ENCODE data around the gene EIF2S1.
A peak's percentile ranks its signal among the peaks of the same experiment; 100 is the strongest.

Gene EIF2S1

GRCh38 chr14:67359775-67360469 lies at the start of gene EIF2S1, which contains the start of gene ATP6V1D:
Gene EIF2S1 (plus strand): TSS chr14:67360328. CDS start chr14:67364768, 4,440 bp downstream.
Gene ATP6V1D (minus strand): TSS chr14:67359804. CDS start chr14:67359698, 106 bp downstream.
- H3K27ac ChIP-seq = peak within 1 kb of the TSS; percentile 79
- peaks cover 50% of the 10 kb centered on the region for H3K4me1 ChIP-seq (ENCODE audit: low read depth, poor library complexity, severe bottlenecking)
- peak within 1 kb of the TSS; percentile 83 for H3K9ac ChIP-seq
- H3K36me3 ChIP-seq (ENCODE audit: insufficient read depth) = no peaks in the 10 kb centered on the region
- H3K4me2 ChIP-seq = peak within 1 kb of the TSS; percentile 78
- no peaks in the 10 kb centered on the region for H4K20me1 ChIP-seq (ENCODE audit: insufficient read depth)
- TF ChIP-seq CTCF (conservative IDR thresholded peaks at IDR 0.05; ENCODE audit: low read depth, low read length) = peak; percentile 98
- no peak within 1 kb of the TSS for H3K4me3 ChIP-seq (IDR thresholded peaks at IDR 0.05; ENCODE audit: insufficient read depth, low read depth, low read length)
- no peaks in the 10 kb centered on the region for H3K27me3 ChIP-seq (ENCODE audit: insufficient read depth, low read depth)
- H2AFZ ChIP-seq (ENCODE audit: low read depth) = peak within 1 kb of the TSS; percentile 75
- H3K79me2 ChIP-seq (ENCODE audit: insufficient read depth, low read depth) = peaks cover 54% of the 10 kb centered on the region

GRCh38 chr14:67311868-67312267 lies 48.3 kb upstream of the EIF2S1 start:
- H3K4me1 ChIP-seq (ENCODE audit: low read depth, poor library complexity, severe bottlenecking) = no peaks in the 10 kb centered on the region
- no peak overlapping the region for H3K9ac ChIP-seq
- H3K27ac ChIP-seq = no peak overlapping the region
- no peak overlapping the region for H3K4me3 ChIP-seq (IDR thresholded peaks at IDR 0.05; ENCODE audit: insufficient read depth, low read depth, low read length)
- TF ChIP-seq CTCF (conservative IDR thresholded peaks at IDR 0.05; ENCODE audit: low read depth, low read length) = no peak
- no peaks in the 10 kb centered on the region for H3K36me3 ChIP-seq (ENCODE audit: insufficient read depth)
- no peaks in the 10 kb centered on the region for H4K20me1 ChIP-seq (ENCODE audit: insufficient read depth)
- H3K79me2 ChIP-seq (ENCODE audit: insufficient read depth, low read depth) = no peaks in the 10 kb centered on the region
- H2AFZ ChIP-seq (ENCODE audit: low read depth) = no peak overlapping the region
- H3K4me2 ChIP-seq = no peak overlapping the region
- H3K27me3 ChIP-seq (ENCODE audit: insufficient read depth, low read depth) = no peaks in the 10 kb centered on the region

GRCh38 chr14:67313153-67313552 lies 47.0 kb upstream of the EIF2S1 start:
- H3K4me3 ChIP-seq (IDR thresholded peaks at IDR 0.05; ENCODE audit: insufficient read depth, low read depth, low read length) = no peak overlapping the region
- H3K36me3 ChIP-seq (ENCODE audit: insufficient read depth) = no peaks in the 10 kb centered on the region
- H2AFZ ChIP-seq (ENCODE audit: low read depth) = no peak overlapping the region
- H3K27me3 ChIP-seq (ENCODE audit: insufficient read depth, low read depth) = no peaks in the 10 kb centered on the region
- no peak for TF ChIP-seq CTCF (conservative IDR thresholded peaks at IDR 0.05; ENCODE audit: low read depth, low read length)
- no peaks in the 10 kb centered on the region for H3K4me1 ChIP-seq (ENCODE audit: low read depth, poor library complexity, severe bottlenecking)
- H3K9ac ChIP-seq = no peak overlapping the region
- no peak overlapping the region for H3K27ac ChIP-seq
- H4K20me1 ChIP-seq (ENCODE audit: insufficient read depth) = no peaks in the 10 kb centered on the region
- no peak overlapping the region for H3K4me2 ChIP-seq
- H3K79me2 ChIP-seq (ENCODE audit: insufficient read depth, low read depth) = no peaks in the 10 kb centered on the region

GRCh38 chr14:67317822-67318221 lies 42.3 kb upstream of the EIF2S1 start:
- Histone ChIP-seq H3K27me3 (ENCODE audit: insufficient read depth, low read depth) (no peaks in the 10 kb centered on the region), H4K20me1 (ENCODE audit: insufficient read depth) (no peaks in the 10 kb centered on the region), H3K4me2 (no peak overlapping the region), H3K27ac (no peak overlapping the region), H3K4me1 (ENCODE audit: low read depth, poor library complexity, severe bottlenecking) (no peaks in the 10 kb centered on the region), H3K36me3 (ENCODE audit: insufficient read depth) (no peaks in the 10 kb centered on the region), H3K4me3 (IDR thresholded peaks at IDR 0.05; ENCODE audit: insufficient read depth, low read depth, low read length) (no peak overlapping the region), H2AFZ (ENCODE audit: low read depth) (no peak overlapping the region), H3K79me2 (ENCODE audit: insufficient read depth, low read depth) (no peaks in the 10 kb centered on the region), H3K9ac (no peak overlapping the region)
- no peak for TF ChIP-seq CTCF (conservative IDR thresholded peaks at IDR 0.05; ENCODE audit: low read depth, low read length)

Measured in KMS-11 (cell line).